ENCODE measurements around the gene CCR9.

Gene CCR9

DNA sequence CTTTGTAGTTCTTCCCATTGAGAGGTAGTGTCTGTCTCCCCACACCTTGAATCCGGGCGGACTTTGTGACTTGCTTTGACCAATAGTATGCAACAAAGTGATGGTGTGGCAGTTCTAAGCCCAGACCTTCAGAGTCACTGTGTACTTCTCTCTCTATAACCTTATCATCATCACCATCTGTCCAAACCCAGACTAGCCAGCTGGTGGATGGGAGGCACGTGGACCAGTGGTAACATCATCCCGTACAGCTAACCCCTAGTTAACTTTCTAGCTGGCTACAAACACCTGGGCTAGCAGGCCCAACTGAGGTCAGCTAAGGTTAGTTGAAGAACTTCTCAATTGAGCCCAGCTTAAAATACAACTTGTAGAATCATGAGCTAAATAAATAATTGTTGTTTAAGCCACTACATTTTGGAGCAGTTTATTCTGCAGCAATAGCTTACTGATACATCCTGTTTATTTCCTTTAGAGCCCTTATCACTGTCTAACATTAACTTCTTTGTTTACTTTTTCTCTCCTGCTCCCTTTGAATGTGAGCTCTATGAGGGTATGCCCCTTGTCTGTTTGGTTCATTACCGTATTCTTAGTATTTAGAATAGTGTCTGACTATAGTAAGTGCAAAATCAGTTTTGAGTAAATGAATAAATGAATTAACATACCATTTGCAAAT, 11.5 kb upstream of the CCR9 start:
- TF ChIP-seq MYC (IDR thresholded peaks at IDR 0.05; ENCODE audit: low read depth, low read length): no peak
- TF ChIP-seq, protein P1, sequence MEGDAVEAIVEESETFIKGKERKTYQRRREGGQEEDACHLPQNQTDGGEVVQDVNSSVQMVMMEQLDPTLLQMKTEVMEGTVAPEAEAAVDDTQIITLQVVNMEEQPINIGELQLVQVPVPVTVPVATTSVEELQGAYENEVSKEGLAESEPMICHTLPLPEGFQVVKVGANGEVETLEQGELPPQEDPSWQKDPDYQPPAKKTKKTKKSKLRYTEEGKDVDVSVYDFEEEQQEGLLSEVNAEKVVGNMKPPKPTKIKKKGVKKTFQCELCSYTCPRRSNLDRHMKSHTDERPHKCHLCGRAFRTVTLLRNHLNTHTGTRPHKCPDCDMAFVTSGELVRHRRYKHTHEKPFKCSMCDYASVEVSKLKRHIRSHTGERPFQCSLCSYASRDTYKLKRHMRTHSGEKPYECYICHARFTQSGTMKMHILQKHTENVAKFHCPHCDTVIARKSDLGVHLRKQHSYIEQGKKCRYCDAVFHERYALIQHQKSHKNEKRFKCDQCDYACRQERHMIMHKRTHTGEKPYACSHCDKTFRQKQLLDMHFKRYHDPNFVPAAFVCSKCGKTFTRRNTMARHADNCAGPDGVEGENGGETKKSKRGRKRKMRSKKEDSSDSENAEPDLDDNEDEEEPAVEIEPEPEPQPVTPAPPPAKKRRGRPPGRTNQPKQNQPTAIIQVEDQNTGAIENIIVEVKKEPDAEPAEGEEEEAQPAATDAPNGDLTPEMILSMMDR (IDR thresholded peaks at IDR 0.05; ENCODE audit: low read depth, low read length): no peak
- TF ChIP-seq POLR2A (IDR thresholded peaks at IDR 0.05; ENCODE audit: extremely low read depth, insufficient read length): no peak
- TF ChIP-seq, protein P2, sequence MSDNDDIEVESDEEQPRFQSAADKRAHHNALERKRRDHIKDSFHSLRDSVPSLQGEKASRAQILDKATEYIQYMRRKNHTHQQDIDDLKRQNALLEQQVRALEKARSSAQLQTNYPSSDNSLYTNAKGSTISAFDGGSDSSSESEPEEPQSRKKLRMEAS (IDR thresholded peaks at IDR 0.05; ENCODE audit: low read depth, low read length): no peak
- H3K4me3 ChIP-seq (ENCODE audit: low read depth, low read length): no peak overlapping the region

DNA sequence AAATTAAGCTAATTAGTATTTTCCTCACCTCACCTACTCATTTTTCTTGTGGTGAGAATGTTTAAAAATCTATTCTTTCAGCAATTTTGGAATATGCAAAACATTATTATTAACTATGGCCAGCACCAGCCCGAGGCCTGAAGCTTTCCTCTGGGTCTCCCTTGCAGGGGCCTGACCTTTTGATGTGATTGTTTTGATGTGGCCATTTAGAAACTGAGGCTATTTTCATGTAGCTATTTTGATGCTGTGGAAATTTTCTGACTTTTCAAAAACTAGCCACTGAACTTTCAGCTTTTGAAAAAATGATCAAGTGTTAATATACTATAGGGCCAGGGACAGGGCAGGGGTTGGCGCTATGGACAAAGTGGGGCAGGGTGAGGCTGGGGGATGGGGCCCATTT, 8.2 kb upstream of the CCR9 start:
- no peak for DNase-seq (ENCODE audit: low read depth)
- TF ChIP-seq, protein P2 (IDR thresholded peaks at IDR 0.05; ENCODE audit: low read depth, low read length): no peak
- no peak for TF ChIP-seq POLR2A (IDR thresholded peaks at IDR 0.05; ENCODE audit: extremely low read depth, insufficient read length)
- TF ChIP-seq MYC (IDR thresholded peaks at IDR 0.05; ENCODE audit: low read depth, low read length): no peak
- TF ChIP-seq, protein P1 (IDR thresholded peaks at IDR 0.05; ENCODE audit: low read depth, low read length): no peak

More for the DNA sequence above, 11.5 kb upstream of the CCR9 start:
- DNase-seq (ENCODE audit: low read depth): no peak

DNA sequence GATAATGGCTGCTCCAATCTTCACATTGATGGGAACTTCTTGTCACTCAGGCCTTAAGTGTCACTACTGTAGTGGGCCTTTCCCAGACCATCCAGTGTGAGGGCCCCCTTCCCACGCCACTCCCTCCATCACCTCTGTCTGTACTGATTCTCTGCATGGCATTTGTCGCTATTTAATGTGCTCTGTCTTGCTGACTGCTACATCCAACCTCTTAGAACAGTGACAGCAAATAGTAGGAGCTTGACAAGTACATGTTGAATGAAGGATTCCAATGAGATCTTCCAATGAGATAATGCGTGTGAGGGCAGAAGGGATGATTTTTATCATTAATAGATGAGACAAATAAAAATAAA, 5.6 kb upstream of the CCR9 start:
- TF ChIP-seq POLR2A (IDR thresholded peaks at IDR 0.05; ENCODE audit: extremely low read depth, insufficient read length) (no peak), MYC (IDR thresholded peaks at IDR 0.05; ENCODE audit: low read depth, low read length) (no peak)
- TF ChIP-seq, protein P1 (IDR thresholded peaks at IDR 0.05; ENCODE audit: low read depth, low read length): no peak
- TF ChIP-seq, protein P2 (IDR thresholded peaks at IDR 0.05; ENCODE audit: low read depth, low read length): no peak
- H3K4me3 ChIP-seq (ENCODE audit: low read depth, low read length): no peak overlapping the region
- no peak for DNase-seq (ENCODE audit: low read depth)

More for the DNA sequence above, 8.2 kb upstream of the CCR9 start:
- H3K4me3 ChIP-seq (ENCODE audit: low read depth, low read length): no peak overlapping the region

DNA sequence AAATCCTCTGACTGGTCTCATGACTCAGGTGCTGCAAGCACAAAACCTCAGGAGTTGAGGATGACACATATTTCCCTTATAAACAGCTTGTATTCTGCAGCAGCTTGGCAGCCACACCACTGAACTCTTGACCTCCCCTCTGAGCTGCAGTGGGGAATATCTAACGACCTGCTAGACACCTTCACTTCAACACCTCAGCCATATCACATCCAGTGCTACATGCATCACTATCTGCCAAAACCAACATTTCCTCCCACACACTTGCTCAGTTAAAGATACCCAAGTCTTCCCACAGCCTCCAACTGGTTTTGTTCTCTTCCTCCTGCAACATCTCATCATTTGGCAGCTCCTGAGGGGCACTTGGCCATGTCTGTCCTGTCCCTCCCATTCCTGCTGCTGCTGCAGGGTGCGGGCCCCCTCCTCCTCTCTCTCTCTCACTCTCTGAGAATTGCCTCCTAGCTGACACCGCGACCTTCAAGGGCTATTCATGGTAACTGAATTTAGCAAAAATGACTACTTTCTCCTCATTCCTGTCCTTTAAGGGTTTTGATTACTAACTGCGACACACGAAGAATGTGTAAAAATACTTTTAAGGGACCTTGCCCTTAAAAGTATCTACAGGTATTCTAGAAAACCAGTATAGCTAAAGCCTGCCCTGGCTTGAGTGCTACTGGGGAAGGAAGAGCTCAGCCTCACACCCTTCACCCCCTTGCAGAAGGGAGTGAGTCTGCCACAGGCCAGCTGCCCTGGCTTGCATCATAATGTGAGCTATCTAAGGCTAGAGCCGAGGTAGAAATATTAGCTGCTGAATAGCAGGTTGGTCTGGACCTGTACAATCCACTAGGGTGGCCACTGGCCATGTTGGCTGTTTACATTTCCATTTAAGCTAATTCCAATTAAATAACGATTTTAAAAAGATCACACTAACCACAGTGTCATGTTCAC, 5.0 kb upstream of the CCR9 start:
- H3K4me3 ChIP-seq (ENCODE audit: low read depth, low read length): no peak overlapping the region
- peak; percentile 19 for DNase-seq (ENCODE audit: low read depth)

More for the DNA sequence above, 5.0 kb upstream of the CCR9 start:
- TF ChIP-seq, protein P1 (IDR thresholded peaks at IDR 0.05; ENCODE audit: low read depth, low read length): no peak
- TF ChIP-seq POLR2A (IDR thresholded peaks at IDR 0.05; ENCODE audit: extremely low read depth, insufficient read length) (no peak), MYC (IDR thresholded peaks at IDR 0.05; ENCODE audit: low read depth, low read length) (no peak)
- TF ChIP-seq, protein P2 (IDR thresholded peaks at IDR 0.05; ENCODE audit: low read depth, low read length): no peak
